Stomach smooth muscle (tissue), 2 donors: Measurements from ENCODE around the gene BICD1.

ENCODE experiments used
- H3K27ac ChIP-seq: one replicate; pipeline ENCODE4 v1.7.0; 2013; ENCODE audit warnings: mild to moderate bottlenecking, low read length, inconsistent platforms
- H3K27me3 ChIP-seq, 2 donors: one replicate each; pipeline ENCODE4 v1.7.0; 2013; ENCODE audit warnings: low read length in 2 of 2; ENCODE audit not compliant: insufficient read depth in 2 of 2, control insufficient read depth in 1 of 2
- H3K36me3 ChIP-seq, 2 donors: one replicate each; pipeline ENCODE4 v1.7.0; 2013; ENCODE audit warnings: low read length in 2 of 2; ENCODE audit not compliant: control insufficient read depth in 2 of 2, insufficient read depth in 2 of 2
- H3K4me1 ChIP-seq: one replicate; pipeline ENCODE4 v1.7.0; 2013; ENCODE audit warnings: low read length; ENCODE audit not compliant: control insufficient read depth, insufficient read depth
- H3K4me3 ChIP-seq, 2 donors: one replicate each; pipeline ENCODE4 v1.7.0; 2013; ENCODE audit warnings: low read length in 2 of 2
- H3K9ac ChIP-seq, 2 donors: one replicate each; pipeline ENCODE4 v1.7.0; 2013; ENCODE audit warnings: low read length in 2 of 2, mild to moderate bottlenecking in 1 of 2
- H3K9me3 ChIP-seq, 2 donors: one replicate each; pipeline ENCODE4 v1.7.0; 2013; ENCODE audit warnings: low read length in 2 of 2; ENCODE audit not compliant: control insufficient read depth in 2 of 2
- donor health status: healthy.
- donor health status: Pancreatic carcinoma.

The BICD1 gene

GRCh38 chr12:32303174-32303549, 196.5 kb downstream of the BICD1 start:
- H3K27me3 ChIP-seq = no peaks in the 10 kb centered on the region
- H3K4me3 ChIP-seq = no peak overlapping the region
- no peaks in the 10 kb centered on the region for H3K4me1 ChIP-seq
- H3K9me3 ChIP-seq = no peaks in the 10 kb centered on the region
- H3K36me3 ChIP-seq = peaks cover 2% of the 10 kb centered on the region in 2 donors
- no peak overlapping the region for H3K9ac ChIP-seq
- no peak overlapping the region for H3K27ac ChIP-seq

GRCh38 chr12:32305163-32305562, 198.5 kb downstream of the BICD1 start:
- Histone ChIP-seq H3K27me3 (no peaks in the 10 kb centered on the region), H3K9ac (no peak overlapping the region), H3K27ac (no peak overlapping the region), H3K4me3 (no peak overlapping the region), H3K4me1 (no peaks in the 10 kb centered on the region), H3K9me3 (no peaks in the 10 kb centered on the region), H3K36me3 (peaks cover 2% of the 10 kb centered on the region in 2 donors)

- Histone ChIP-seq H3K27me3 (no peaks in the 10 kb centered on the region), H3K27ac (no peak overlapping the region), H3K36me3 (peaks cover 2% of the 10 kb centered on the region in 2 donors), H3K9me3 (no peaks in the 10 kb centered on the region), H3K9ac (no peak overlapping the region), H3K4me1 (no peaks in the 10 kb centered on the region), H3K4me3 (no peak overlapping the region)
Observed at GRCh38 chr12:32307326-32307725, 200.7 kb downstream of the BICD1 start.

GRCh38 chr12:32309811-32310736, 203.4 kb downstream of the BICD1 start:
- Histone ChIP-seq H3K27ac (no peak overlapping the region), H3K4me1 (no peaks in the 10 kb centered on the region), H3K27me3 (no peaks in the 10 kb centered on the region), H3K9ac (no peak overlapping the region), H3K9me3 (no peaks in the 10 kb centered on the region), H3K4me3 (no peak overlapping the region), H3K36me3 (peaks cover 0 to 2% of the 10 kb centered on the region in 2 donors)

DNA sequence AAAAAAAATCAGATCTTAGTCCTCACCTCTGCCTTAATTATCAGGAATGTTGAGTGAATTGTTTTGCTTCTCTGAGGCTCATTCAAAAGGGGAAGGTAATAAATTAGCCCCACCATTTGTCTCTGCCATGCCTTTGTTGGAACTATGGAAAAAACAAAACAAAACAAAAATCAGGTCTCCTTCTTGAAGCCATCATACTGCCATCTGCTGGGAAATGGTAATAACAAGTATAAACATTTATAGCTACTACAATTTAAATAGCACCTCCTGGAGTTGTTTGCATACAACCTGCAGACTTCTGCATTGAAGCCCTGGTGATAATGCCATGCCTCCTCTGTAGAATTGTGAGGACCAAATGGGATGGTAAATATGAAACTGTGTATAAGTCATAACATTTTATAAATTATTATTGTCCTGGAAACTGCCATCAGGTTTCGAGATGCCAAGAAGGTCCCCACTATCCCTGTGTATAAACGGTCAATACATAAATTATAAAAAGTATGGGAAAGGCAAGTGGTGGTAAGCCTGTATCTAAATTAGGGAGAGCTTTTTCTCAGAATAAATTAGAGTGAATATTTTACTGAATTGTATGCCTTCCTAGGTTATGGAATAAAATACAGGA, 205.5 kb downstream of the BICD1 start:
- no peak overlapping the region for H3K27ac ChIP-seq
- H3K9ac ChIP-seq = no peak overlapping the region

DNA sequence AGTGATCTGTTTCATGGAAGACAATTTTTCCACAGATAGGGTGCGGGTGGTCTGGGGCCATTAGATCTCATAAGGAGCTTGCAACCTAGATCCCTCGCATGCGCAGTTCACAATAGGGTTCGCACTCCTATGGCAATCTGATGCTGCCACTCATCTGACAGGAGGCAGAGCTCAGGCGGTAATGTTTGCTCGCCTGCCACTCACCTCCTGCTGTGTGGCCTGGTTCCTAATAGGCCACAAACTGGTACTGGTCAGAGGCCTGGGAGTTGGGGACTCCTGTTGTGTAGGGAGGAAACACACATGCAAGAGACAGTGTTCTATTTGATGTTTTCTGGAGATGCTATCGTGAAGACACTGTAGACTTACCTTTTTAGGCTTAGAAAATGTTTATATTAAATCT, 215.7 kb downstream of the BICD1 start:
- Histone ChIP-seq H3K4me1 (no peaks in the 10 kb centered on the region), H3K4me3 (no peak overlapping the region), H3K9me3 (no peaks in the 10 kb centered on the region), H3K36me3 (no peaks in the 10 kb centered on the region), H3K27me3 (no peaks in the 10 kb centered on the region), H3K9ac (no peak overlapping the region), H3K27ac (no peak overlapping the region)

More for the DNA sequence above, 205.5 kb downstream of the BICD1 start:
- no peaks in the 10 kb centered on the region for H3K9me3 ChIP-seq
- H3K27me3 ChIP-seq = no peaks in the 10 kb centered on the region
- H3K36me3 ChIP-seq = no peaks in the 10 kb centered on the region
- H3K4me3 ChIP-seq = no peak overlapping the region
- H3K4me1 ChIP-seq = no peaks in the 10 kb centered on the region

GRCh38 chr12:32331133-32331532, 224.5 kb downstream of the BICD1 start:
- no peak overlapping the region for H3K9ac ChIP-seq
- H3K4me1 ChIP-seq = no peaks in the 10 kb centered on the region
- no peak overlapping the region for H3K4me3 ChIP-seq
- no peaks in the 10 kb centered on the region for H3K27me3 ChIP-seq
- H3K36me3 ChIP-seq = peaks cover 0 to 3% of the 10 kb centered on the region in 2 donors
- no peaks in the 10 kb centered on the region for H3K9me3 ChIP-seq
- no peak overlapping the region for H3K27ac ChIP-seq

DNA sequence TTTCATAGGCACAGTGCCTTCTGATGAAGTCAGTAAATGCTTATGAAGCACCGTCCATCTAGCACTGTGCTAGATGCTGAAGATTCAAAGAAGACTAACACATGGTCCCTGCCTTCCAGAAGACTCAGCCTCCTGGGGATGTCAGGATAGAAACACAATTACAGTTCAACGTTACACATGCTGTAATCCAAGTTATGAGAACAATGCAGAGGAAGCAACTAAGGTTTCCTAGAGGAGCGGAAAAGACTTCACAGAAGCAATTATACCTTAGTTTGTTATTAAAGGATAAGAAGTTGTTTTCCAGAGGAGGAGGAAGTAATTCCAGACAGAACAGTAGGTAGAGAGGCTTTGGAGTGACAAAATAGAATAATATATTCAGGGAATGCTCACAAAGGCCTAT, 225.8 kb downstream of the BICD1 start:
- H3K9ac ChIP-seq = no peak overlapping the region
- H3K4me3 ChIP-seq = no peak overlapping the region
- H3K36me3 ChIP-seq = peaks cover under 1 to 4% of the 10 kb centered on the region in 2 donors
- no peak overlapping the region for H3K27ac ChIP-seq
- H3K27me3 ChIP-seq = no peaks in the 10 kb centered on the region
- no peaks in the 10 kb centered on the region for H3K4me1 ChIP-seq
- H3K9me3 ChIP-seq = no peaks in the 10 kb centered on the region

DNA sequence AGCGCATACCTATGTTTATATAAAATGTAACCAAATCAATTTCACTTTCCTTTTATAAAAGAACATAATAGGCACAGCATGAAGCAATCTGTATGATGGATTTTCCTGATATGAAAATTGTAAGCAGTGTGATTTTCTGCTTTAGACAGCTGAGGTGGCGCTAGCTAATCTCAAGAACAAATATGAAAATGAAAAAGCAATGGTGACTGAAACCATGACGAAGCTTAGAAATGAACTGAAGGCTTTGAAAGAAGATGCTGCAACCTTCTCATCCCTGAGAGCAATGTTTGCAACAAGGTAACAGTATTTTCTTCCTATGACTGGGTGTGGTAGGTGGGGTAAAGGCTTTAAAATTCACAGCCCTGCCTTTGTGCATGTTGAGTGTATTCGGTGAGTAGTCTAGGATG, 227.7 kb downstream of the BICD1 start:
- H3K36me3 ChIP-seq = peaks cover 8% of the 10 kb centered on the region in 2 donors
- H3K9me3 ChIP-seq = no peaks in the 10 kb centered on the region
- H3K4me1 ChIP-seq = no peaks in the 10 kb centered on the region
- H3K4me3 ChIP-seq = no peak overlapping the region
- H3K9ac ChIP-seq = no peak overlapping the region
- H3K27ac ChIP-seq = no peak overlapping the region
- H3K27me3 ChIP-seq = no peaks in the 10 kb centered on the region

DNA sequence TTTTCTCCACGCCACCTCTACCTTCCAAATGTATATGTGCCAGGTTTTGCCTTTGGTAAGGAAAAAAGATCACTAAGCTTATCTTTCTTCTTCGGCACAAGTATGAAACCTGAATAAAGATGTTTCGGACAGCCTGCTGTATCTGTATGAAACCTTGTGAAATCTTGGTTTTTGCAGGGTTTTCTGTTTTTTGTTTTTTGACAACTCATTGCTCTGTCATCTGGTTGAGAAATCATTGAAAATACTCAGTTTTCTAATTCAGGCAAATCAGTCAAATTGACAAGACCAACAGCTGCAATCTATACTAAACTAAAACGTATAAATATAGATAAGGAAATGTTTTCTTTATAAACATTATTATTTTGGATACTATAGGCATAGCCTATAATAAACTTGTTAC, 229.6 kb downstream of the BICD1 start:
- H3K4me1 ChIP-seq = no peaks in the 10 kb centered on the region
- peaks cover 8% of the 10 kb centered on the region in 2 donors for H3K36me3 ChIP-seq

DNA sequence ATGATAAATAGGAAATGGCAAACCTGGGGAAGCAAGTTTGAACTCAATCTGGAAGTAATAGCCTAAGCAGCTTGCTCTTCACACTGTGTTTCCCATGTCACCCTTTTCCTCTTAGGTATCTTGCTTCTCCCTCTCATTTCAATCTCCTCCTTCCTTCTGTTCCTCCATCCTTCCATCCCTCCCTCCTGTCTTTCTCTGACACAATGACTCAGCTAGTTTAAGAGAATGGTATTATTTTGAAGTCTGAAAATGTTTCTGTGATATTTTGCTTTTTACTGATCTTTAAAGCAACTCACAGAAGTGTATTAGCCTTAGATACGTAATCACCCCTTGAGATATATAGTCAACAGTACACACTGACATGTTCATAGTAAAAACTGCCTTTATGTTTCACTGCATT, 236.8 kb downstream of the BICD1 start:
- Histone ChIP-seq H3K4me3 (no peak overlapping the region), H3K27me3 (no peaks in the 10 kb centered on the region), H3K4me1 (no peaks in the 10 kb centered on the region), H3K27ac (no peak overlapping the region), H3K9ac (no peak overlapping the region), H3K36me3 (peaks cover 4 to 5% of the 10 kb centered on the region in 2 donors), H3K9me3 (no peaks in the 10 kb centered on the region)

More for the DNA sequence above, 229.6 kb downstream of the BICD1 start:
- no peak overlapping the region for H3K4me3 ChIP-seq
- no peaks in the 10 kb centered on the region for H3K27me3 ChIP-seq
- no peaks in the 10 kb centered on the region for H3K9me3 ChIP-seq
- no peak overlapping the region for H3K9ac ChIP-seq
- no peak overlapping the region for H3K27ac ChIP-seq
